Osteoblast (primary cell): ENCODE measurements around the gene TTLL3. TPM values are rescaled to one million over a fixed set of nuclear protein-coding genes. Genes with fewer than 3 reads are reported as not detected.

ENCODE experiments used
- DNase-seq: peaks from one replicate; pipeline ENCODE4 v3.0.0; 2011; ENCODE audit warnings: low spot score, mixed read lengths; ENCODE audit not compliant: insufficient read length; ENCODE audit errors: missing footprints
- H2AFZ ChIP-seq: 2 replicates; pipeline ENCODE4 v1.6.0; 2011; ENCODE audit warnings: mild to moderate bottlenecking, low read length
- H3K27ac ChIP-seq: 2 replicates; pipeline ENCODE4 v1.5.1; 2011; ENCODE audit warnings: mild to moderate bottlenecking, low read depth, low read length, moderate library complexity
- H3K27me3 ChIP-seq: 2 replicates; pipeline ENCODE4 v1.6.0; 2012; ENCODE audit warnings: mild to moderate bottlenecking, control low read depth, inconsistent platforms, low read length, moderate library complexity; ENCODE audit not compliant: insufficient read depth
- H3K36me3 ChIP-seq: 2 replicates; pipeline ENCODE4 v1.5.1; 2011; ENCODE audit warnings: mild to moderate bottlenecking, low read length, control low read depth, moderate library complexity; ENCODE audit not compliant: insufficient read depth
- H3K4me1 ChIP-seq: 2 replicates; pipeline ENCODE4 v1.5.1; 2011; ENCODE audit warnings: mild to moderate bottlenecking, low read length, control low read depth, moderate library complexity; ENCODE audit not compliant: insufficient read depth
- H3K4me2 ChIP-seq: 2 replicates; pipeline ENCODE4 v1.6.0; 2011; ENCODE audit warnings: mild to moderate bottlenecking, low read length; ENCODE audit not compliant: insufficient read depth
- H3K4me3 ChIP-seq: fragments of 200-600 bp; sonication (generic); 3 replicates; pipeline ENCODE4 v1.5.1; 2012; ENCODE audit warnings: mild to moderate bottlenecking, low read length, inconsistent platforms; ENCODE audit not compliant: insufficient read depth
- H3K79me2 ChIP-seq: 2 replicates; pipeline ENCODE4 v1.6.0; 2012; ENCODE audit warnings: mild to moderate bottlenecking, low read length, control low read depth, inconsistent platforms; ENCODE audit not compliant: insufficient read depth
- H3K9me3 ChIP-seq: 2 replicates; pipeline ENCODE4 v1.5.1; 2011; ENCODE audit warnings: low read depth, low read length, control low read depth
- H4K20me1 ChIP-seq: 2 replicates; pipeline ENCODE4 v1.6.0; 2012; ENCODE audit warnings: mild to moderate bottlenecking, low read length, control low read depth; ENCODE audit not compliant: insufficient read depth
- total RNA-seq: library from RNA; depleted of rRNA; stranded (reverse); fragments of >200 nt; gene quantifications from 2 replicates; pipeline ENCODE4 v1.2.3, GENCODE V29; 2012
- TF ChIP-seq, protein P1 (sequence below): IDR thresholded peaks from 2 replicates; pipeline ENCODE4 v1.5.1; 2011; ENCODE audit warnings: mild to moderate bottlenecking, low read depth, low read length, moderate library complexity; ENCODE audit errors: extremely low read depth

Gene TTLL3
- total RNA-seq, 1 donor, result 31.1 TPM

DNA sequence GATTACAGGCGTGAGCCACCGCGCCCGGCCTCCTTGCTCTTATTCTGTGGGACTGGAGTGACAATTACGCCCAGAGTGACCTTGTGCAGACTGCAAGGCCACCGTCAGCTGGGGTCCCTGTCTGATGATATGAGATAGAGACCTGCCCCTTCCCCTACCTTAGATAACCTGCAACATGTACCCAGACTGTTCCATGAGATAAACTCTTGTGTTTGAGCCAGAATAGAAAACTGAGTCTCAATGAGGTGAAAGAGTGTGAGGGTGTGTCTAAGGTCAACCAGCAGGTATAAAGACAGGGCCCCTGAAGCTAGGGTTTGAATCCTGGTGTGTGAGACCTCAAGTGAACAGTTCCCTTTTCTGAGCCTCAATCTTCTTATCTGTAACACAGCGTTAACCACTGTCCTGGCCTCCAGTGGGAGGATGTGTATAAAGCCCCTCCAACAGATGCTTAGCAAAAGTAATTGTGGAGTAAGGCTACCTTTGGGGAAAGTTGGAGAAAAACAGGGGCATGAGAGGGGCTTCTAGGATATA, 23.8 kb upstream of the TTLL3 start:
- Histone ChIP-seq H3K9me3 (no peaks in the 10 kb centered on the region), H2AFZ (no peak overlapping the region), H3K27me3 (no peaks in the 10 kb centered on the region), H3K79me2 (peaks cover 3% of the 10 kb centered on the region), H3K4me1 (peaks cover under 1% of the 10 kb centered on the region), H3K4me3 (no peak overlapping the region), H3K36me3 (peaks cover 64% of the 10 kb centered on the region), H3K27ac (no peak overlapping the region), H3K4me2 (no peak overlapping the region), H4K20me1 (no peaks in the 10 kb centered on the region)
- TF ChIP-seq, protein P1, sequence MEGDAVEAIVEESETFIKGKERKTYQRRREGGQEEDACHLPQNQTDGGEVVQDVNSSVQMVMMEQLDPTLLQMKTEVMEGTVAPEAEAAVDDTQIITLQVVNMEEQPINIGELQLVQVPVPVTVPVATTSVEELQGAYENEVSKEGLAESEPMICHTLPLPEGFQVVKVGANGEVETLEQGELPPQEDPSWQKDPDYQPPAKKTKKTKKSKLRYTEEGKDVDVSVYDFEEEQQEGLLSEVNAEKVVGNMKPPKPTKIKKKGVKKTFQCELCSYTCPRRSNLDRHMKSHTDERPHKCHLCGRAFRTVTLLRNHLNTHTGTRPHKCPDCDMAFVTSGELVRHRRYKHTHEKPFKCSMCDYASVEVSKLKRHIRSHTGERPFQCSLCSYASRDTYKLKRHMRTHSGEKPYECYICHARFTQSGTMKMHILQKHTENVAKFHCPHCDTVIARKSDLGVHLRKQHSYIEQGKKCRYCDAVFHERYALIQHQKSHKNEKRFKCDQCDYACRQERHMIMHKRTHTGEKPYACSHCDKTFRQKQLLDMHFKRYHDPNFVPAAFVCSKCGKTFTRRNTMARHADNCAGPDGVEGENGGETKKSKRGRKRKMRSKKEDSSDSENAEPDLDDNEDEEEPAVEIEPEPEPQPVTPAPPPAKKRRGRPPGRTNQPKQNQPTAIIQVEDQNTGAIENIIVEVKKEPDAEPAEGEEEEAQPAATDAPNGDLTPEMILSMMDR, result no peak
- DNase-seq, result peak; percentile 47

DNA sequence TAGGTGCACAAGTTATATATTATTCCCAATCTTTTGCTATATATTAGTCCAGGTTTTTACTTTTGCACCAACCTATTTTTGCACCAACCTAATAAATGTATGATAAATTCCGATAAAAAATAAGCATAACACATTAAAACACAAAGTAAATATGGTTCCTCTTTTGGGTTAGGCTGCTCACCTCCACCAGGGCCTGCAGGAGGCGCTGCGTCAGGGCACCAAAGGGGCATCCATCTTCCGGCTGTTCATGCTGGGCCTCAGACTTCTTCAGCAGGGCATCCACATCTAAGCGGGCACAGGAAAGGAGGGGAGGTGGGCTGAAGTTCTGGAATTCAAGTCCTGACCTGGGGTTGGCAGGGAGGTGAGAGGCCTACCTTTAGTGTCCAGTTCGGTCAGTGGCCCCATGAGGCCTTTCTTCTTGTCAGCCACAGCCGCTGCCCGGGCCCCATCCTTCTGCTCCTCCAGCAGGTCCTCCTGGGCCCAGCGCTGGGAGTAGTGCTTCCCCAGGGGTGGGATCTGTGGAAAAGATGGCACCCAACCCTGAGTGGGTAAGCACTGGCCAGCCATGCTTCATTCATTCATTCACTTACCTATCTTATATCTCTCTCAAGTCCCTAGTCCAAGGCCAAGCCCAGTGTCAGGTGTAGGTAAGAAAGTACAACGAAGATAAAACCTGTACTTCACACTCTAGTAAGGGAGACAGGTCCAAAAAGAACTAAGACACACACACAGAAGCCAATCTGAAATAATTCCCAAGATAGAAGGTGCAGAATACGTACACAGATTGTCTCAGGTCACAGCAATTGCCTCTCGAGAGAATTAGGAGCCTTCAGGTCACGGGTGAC, 23.0 kb upstream of the TTLL3 start:
- Histone ChIP-seq H3K79me2 (peaks cover 10% of the 10 kb centered on the region), H3K27ac (no peak overlapping the region), H3K4me1 (peaks cover 7% of the 10 kb centered on the region), H3K36me3 (peaks cover 57% of the 10 kb centered on the region), H4K20me1 (no peaks in the 10 kb centered on the region), H3K4me2 (no peak overlapping the region), H3K4me3 (no peak overlapping the region), H3K27me3 (no peaks in the 10 kb centered on the region), H3K9me3 (no peaks in the 10 kb centered on the region), H2AFZ (no peak overlapping the region)
- DNase-seq, result peak; percentile 36
- TF ChIP-seq, protein P1, result peak; percentile 48

DNA sequence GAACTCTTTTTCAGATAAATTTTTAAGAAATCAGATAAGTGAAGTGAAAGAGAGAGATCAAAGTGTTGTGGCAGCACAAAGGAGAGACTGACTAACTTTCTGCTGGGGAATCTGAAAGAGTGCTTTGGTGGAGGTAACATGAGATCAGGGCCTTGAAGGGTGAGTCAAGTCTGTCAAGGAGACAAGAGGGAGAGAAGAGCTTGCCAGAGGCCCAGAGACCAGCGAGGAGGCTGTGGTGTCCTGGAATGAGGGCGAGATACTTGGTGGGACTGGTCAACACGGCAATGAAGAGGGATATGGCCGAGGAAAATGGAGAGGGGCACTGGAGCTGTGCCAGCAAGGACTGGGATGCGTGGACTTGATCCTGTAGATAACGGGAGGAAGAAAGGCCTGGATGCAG, 22.3 kb upstream of the TTLL3 start:
- TF ChIP-seq, protein P1, result no peak
- H3K9me3 ChIP-seq, result no peaks in the 10 kb centered on the region
- H3K4me2 ChIP-seq, result no peak overlapping the region
- no peak for DNase-seq
- H2AFZ ChIP-seq, result no peak overlapping the region
- H3K79me2 ChIP-seq, result peaks cover 11% of the 10 kb centered on the region
- H3K36me3 ChIP-seq, result peaks cover 54% of the 10 kb centered on the region
- no peaks in the 10 kb centered on the region for H3K27me3 ChIP-seq
- H3K4me1 ChIP-seq, result peaks cover 7% of the 10 kb centered on the region
- no peak overlapping the region for H3K27ac ChIP-seq
- H4K20me1 ChIP-seq, result no peaks in the 10 kb centered on the region
- H3K4me3 ChIP-seq, result no peak overlapping the region

DNA sequence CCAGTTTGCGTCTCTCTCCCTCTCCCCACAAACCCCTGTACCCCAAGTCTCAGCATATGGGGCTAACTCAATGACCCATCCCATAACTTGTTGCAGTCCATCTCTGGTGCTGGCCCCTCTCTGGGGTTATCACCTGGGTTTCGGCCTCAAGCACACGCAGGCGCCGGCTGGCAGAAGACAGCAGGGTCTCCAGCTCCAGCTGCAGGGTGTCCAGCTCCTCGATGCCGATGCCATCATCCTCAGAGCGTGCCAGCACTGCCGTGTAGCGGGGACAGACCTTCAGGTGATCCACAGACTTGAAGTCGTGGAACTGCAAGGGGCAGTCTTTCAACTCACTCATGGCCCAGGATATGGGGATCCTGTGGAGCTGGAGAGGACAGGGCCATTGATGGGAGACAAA, 18.9 kb upstream of the TTLL3 start:
- TF ChIP-seq, protein P1, result no peak
- DNase-seq, result peak; percentile 68

More for the DNA sequence above, 18.9 kb upstream of the TTLL3 start:
- no peak overlapping the region for H2AFZ ChIP-seq
- peaks cover 12% of the 10 kb centered on the region for H3K4me1 ChIP-seq
- peaks cover 12% of the 10 kb centered on the region for H4K20me1 ChIP-seq
- no peak overlapping the region for H3K27ac ChIP-seq
- peak overlapping the region; percentile 99 for H3K4me2 ChIP-seq
- no peaks in the 10 kb centered on the region for H3K27me3 ChIP-seq
- peaks cover 43% of the 10 kb centered on the region for H3K79me2 ChIP-seq
- no peak overlapping the region for H3K4me3 ChIP-seq
- H3K9me3 ChIP-seq, result no peaks in the 10 kb centered on the region
- H3K36me3 ChIP-seq, result peaks cover 40% of the 10 kb centered on the region
